Measurements from ENCODE around the gene POLDIP2. TPM values are rescaled to one million over a fixed set of nuclear protein-coding genes. Genes with fewer than 3 reads are reported as not detected.

POLDIP2 gene
- total RNA-seq, 3 donors from 2014 or later (not counting 1 experiment from before 2014, with no cell fraction given) = 30.8 to 37.0 (median 33.7) TPM

- intact Hi-C loops (cut with micrococcal nuclease) = no loop called here
- TF ChIP-seq CTCF (IDR thresholded peaks at IDR 0.05) = no peak
- WGBS (ENCODE audit: insufficient coverage) = 96% methylated on average over 7 of the region's 7 CpGs
Observed at GRCh38 chr17:28326114-28326513, 31.2 kb downstream of the POLDIP2 start.

GRCh38 chr17:28325211-28325610 lies 32.1 kb downstream of the POLDIP2 start:
- no peaks in the 10 kb centered on the region for H3K9me3 Mint-ChIP-seq
- Histone ChIP-seq H3K27me3 (ENCODE audit: control insufficient read depth, insufficient read depth, low read length) (no peaks in the 10 kb centered on the region), H3K4me1 (ENCODE audit: control insufficient read depth, insufficient read depth, low read length) (no peaks in the 10 kb centered on the region), H3K27ac (ENCODE audit: low read length) (no peak overlapping the region), H3K9me3 (ENCODE audit: control insufficient read depth, insufficient read depth, low read length) (no peaks in the 10 kb centered on the region), H3K4me3 (ENCODE audit: low read length) (no peak overlapping the region), H3K36me3 (ENCODE audit: control insufficient read depth, insufficient read depth, low read length) (peaks cover 15% of the 10 kb centered on the region)
- ATAC-seq (no peak), DNase-seq (no peak)
- no peak overlapping the region for H3K27ac Mint-ChIP-seq
- H3K27me3 Mint-ChIP-seq (ENCODE audit: low read depth in 2 of 2) = no peaks in the 10 kb centered on the region
- H3K36me3 Mint-ChIP-seq = peaks cover 12% of the 10 kb centered on the region
- 94% methylated on average over 5 of the region's 5 CpGs for WGBS (ENCODE audit: insufficient coverage)
- no peak overlapping the region for H3K4me3 Mint-ChIP-seq
- intact Hi-C loops (cut with micrococcal nuclease) = no loop called here
- no peak for TF ChIP-seq CTCF (IDR thresholded peaks at IDR 0.05)
- H3K4me1 Mint-ChIP-seq = peaks cover 1 to 2% of the 10 kb centered on the region in 2 donors

More at GRCh38 chr17:28326114-28326513, 31.2 kb downstream of the POLDIP2 start:
- DNase-seq (no peak), ATAC-seq (no peak)
- Mint-ChIP-seq H3K4me3 (no peak overlapping the region), H3K36me3 (peaks cover 12% of the 10 kb centered on the region), H3K27me3 (ENCODE audit: low read depth in 2 of 2) (no peaks in the 10 kb centered on the region), H3K27ac (no peak overlapping the region), H3K9me3 (no peaks in the 10 kb centered on the region), H3K4me1 (no peaks in the 10 kb centered on the region)
- H3K27me3 ChIP-seq (ENCODE audit: control insufficient read depth, insufficient read depth, low read length) = no peaks in the 10 kb centered on the region
- H3K9me3 ChIP-seq (ENCODE audit: control insufficient read depth, insufficient read depth, low read length) = no peaks in the 10 kb centered on the region
- H3K27ac ChIP-seq (ENCODE audit: low read length) = no peak overlapping the region
- H3K4me3 ChIP-seq (ENCODE audit: low read length) = no peak overlapping the region
- peaks cover 23% of the 10 kb centered on the region for H3K36me3 ChIP-seq (ENCODE audit: control insufficient read depth, insufficient read depth, low read length)
- H3K4me1 ChIP-seq (ENCODE audit: control insufficient read depth, insufficient read depth, low read length) = no peaks in the 10 kb centered on the region

- Histone ChIP-seq H3K27ac (ENCODE audit: low read length) (no peak overlapping the region), H3K4me1 (ENCODE audit: control insufficient read depth, insufficient read depth, low read length) (no peaks in the 10 kb centered on the region), H3K4me3 (ENCODE audit: low read length) (no peak overlapping the region), H3K36me3 (ENCODE audit: control insufficient read depth, insufficient read depth, low read length) (peaks cover 15% of the 10 kb centered on the region), H3K9me3 (ENCODE audit: control insufficient read depth, insufficient read depth, low read length) (no peaks in the 10 kb centered on the region), H3K27me3 (ENCODE audit: control insufficient read depth, insufficient read depth, low read length) (no peaks in the 10 kb centered on the region)
- ATAC-seq (no peak), DNase-seq (no peak)
- TF ChIP-seq CTCF (IDR thresholded peaks at IDR 0.05) = no peak
- Mint-ChIP-seq H3K4me1 (peaks cover 5 to 6% of the 10 kb centered on the region in 2 donors), H3K9me3 (no peaks in the 10 kb centered on the region), H3K27ac (no peak overlapping the region), H3K27me3 (ENCODE audit: low read depth in 2 of 2) (no peaks in the 10 kb centered on the region), H3K36me3 (peaks cover 12% of the 10 kb centered on the region), H3K4me3 (no peak overlapping the region)
- intact Hi-C loops (cut with micrococcal nuclease) = no loop called here
- 97% methylated on average over 1 of the region's 3 CpGs for WGBS (ENCODE audit: insufficient coverage)
Observed at GRCh38 chr17:28324781-28325180, 32.5 kb downstream of the POLDIP2 start.

- no peaks in the 10 kb centered on the region for H3K27me3 ChIP-seq (ENCODE audit: control insufficient read depth, insufficient read depth, low read length)
- no peak for TF ChIP-seq CTCF (IDR thresholded peaks at IDR 0.05)
- no peaks in the 10 kb centered on the region for H3K9me3 ChIP-seq (ENCODE audit: control insufficient read depth, insufficient read depth, low read length)
- DNase-seq (no peak), ATAC-seq (no peak)
- Mint-ChIP-seq H3K27me3 (ENCODE audit: low read depth in 2 of 2) (no peaks in the 10 kb centered on the region), H3K27ac (no peak overlapping the region), H3K4me3 (no peak overlapping the region), H3K4me1 (peaks cover 10 to 11% of the 10 kb centered on the region in 2 donors), H3K36me3 (peaks cover 12% of the 10 kb centered on the region), H3K9me3 (no peaks in the 10 kb centered on the region)
- intact Hi-C loops (cut with micrococcal nuclease) = no loop called here
- peaks cover 15% of the 10 kb centered on the region for H3K36me3 ChIP-seq (ENCODE audit: control insufficient read depth, insufficient read depth, low read length)
- no peak overlapping the region for H3K4me3 ChIP-seq (ENCODE audit: low read length)
- WGBS (ENCODE audit: insufficient coverage) = 90% methylated on average over 4 of the region's 5 CpGs
- H3K4me1 ChIP-seq (ENCODE audit: control insufficient read depth, insufficient read depth, low read length) = peaks cover 5% of the 10 kb centered on the region
- H3K27ac ChIP-seq (ENCODE audit: low read length) = no peak overlapping the region
Observed at GRCh38 chr17:28324267-28324745, 33.0 kb downstream of the POLDIP2 start.

Measured in natural killer cell (primary cell).